Fibroblast of lung (primary cell): ENCODE measurements around the gene UFL1.

Experiments
- CTCF ChIP-seq, 2 donors: IDR thresholded peaks in 1 of 2; conservative IDR thresholded peaks in 1 of 2; 1 replicate in 1 of 2; 2 replicates in 1 of 2; pipeline ENCODE4 v1.5.1; 2011 to 2012; ENCODE audit warnings: low read length in 2 of 2, control low read depth in 1 of 2, inconsistent platforms in 1 of 2, low read depth in 1 of 2, mild to moderate bottlenecking in 1 of 2
- EZH2 ChIP-seq: IDR thresholded peaks from 2 replicates; pipeline ENCODE4 v1.5.1; 2012; ENCODE audit warnings: low read length, control low read depth, mild to moderate bottlenecking; ENCODE audit errors: missing control alignments

DNA sequence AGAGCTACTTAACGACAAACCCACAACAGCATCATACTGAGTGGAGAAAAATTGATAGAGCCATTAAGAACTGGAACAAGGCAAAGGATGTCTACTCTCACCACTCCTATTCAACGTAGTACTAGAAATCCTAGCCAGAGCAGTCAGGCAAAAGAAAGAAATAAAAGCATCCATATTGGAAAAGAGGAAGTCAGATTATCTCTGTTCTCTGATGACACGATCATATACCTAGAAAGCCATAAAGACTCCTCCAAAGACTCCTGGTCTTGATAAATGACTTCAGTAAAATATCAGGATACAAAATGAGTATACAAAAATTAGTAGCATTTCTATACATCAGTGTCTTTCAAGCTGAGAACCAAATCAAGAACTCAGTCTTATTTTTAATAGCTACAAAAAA, 24.3 kb downstream of the UFL1 start:
- TF ChIP-seq CTCF (conservative IDR thresholded peaks at IDR 0.05 in 1 of 2, IDR thresholded peaks at IDR 0.05 in 1 of 2; ENCODE audit: low read depth in 1 of 2, low read length in 2 of 2) (no peak), EZH2 (no peak)
